ENCODE data around the gene ALOX15B. TPM values are rescaled to one million over a fixed set of nuclear protein-coding genes. Genes with fewer than 3 reads are reported as not detected.

ALOX15B gene
- total RNA-seq, 1 experiment from 2014 or later: 0.30 TPM

GRCh38 chr17:8066841-8067775 is 28.2 kb downstream of the ALOX15B start:
- CTCF ChIA-PET: no interaction called here
- BruUV-seq (replicated peaks): no TSS peak
- Histone ChIP-seq H2AFZ (ENCODE audit: low read depth, low read length, poor library complexity, severe bottlenecking) (no peak overlapping the region), H4K20me1 (ENCODE audit: insufficient read depth) (no peaks in the 10 kb centered on the region), H3K36me3 (ENCODE audit: control insufficient read depth in 1 of 2, insufficient read depth in 2 of 2, low read length in 2 of 2) (no peaks in the 10 kb centered on the region), H3K79me2 (ENCODE audit: insufficient read depth, low read length) (no peaks in the 10 kb centered on the region), H3K9me2 (ENCODE audit: insufficient read depth) (no peaks in the 10 kb centered on the region), H3K4me1 (ENCODE audit: control insufficient read depth in 1 of 2, insufficient read depth in 2 of 2, low read length in 2 of 2) (no peaks in the 10 kb centered on the region), H3K9ac (ENCODE audit: low read length) (no peak overlapping the region), H3K9me3 (ENCODE audit: control insufficient read depth in 1 of 2, insufficient read depth in 1 of 2, low read depth in 1 of 2, low read length in 2 of 2) (no peaks in the 10 kb centered on the region), H3K27me3 (ENCODE audit: insufficient read depth, low read length) (no peaks in the 10 kb centered on the region), H3K4me3 (replicated peaks in 1 of 2; ENCODE audit: low read depth in 1 of 2, low read length in 2 of 2) (no peak overlapping the region), H3K4me2 (ENCODE audit: low read length) (no peak overlapping the region), H3K27ac (ENCODE audit: low read depth, low read length) (no peak overlapping the region)
- RAD21 ChIA-PET (ENCODE audit: low non-redundant PET in 1 of 2, low total read pairs in 2 of 2, uncharacterized antibody in 2 of 2, unreplicated experiment in 2 of 2): no interaction called here
- POLR2A ChIA-PET: no interaction called here
- TF ChIP-seq, protein P1, sequence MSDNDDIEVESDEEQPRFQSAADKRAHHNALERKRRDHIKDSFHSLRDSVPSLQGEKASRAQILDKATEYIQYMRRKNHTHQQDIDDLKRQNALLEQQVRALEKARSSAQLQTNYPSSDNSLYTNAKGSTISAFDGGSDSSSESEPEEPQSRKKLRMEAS (IDR thresholded peaks at IDR 0.05): no peak
- TF ChIP-seq, protein P2, sequence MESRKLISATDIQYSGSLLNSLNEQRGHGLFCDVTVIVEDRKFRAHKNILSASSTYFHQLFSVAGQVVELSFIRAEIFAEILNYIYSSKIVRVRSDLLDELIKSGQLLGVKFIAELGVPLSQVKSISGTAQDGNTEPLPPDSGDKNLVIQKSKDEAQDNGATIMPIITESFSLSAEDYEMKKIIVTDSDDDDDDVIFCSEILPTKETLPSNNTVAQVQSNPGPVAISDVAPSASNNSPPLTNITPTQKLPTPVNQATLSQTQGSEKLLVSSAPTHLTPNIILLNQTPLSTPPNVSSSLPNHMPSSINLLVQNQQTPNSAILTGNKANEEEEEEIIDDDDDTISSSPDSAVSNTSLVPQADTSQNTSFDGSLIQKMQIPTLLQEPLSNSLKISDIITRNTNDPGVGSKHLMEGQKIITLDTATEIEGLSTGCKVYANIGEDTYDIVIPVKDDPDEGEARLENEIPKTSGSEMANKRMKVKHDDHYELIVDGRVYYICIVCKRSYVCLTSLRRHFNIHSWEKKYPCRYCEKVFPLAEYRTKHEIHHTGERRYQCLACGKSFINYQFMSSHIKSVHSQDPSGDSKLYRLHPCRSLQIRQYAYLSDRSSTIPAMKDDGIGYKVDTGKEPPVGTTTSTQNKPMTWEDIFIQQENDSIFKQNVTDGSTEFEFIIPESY (IDR thresholded peaks at IDR 0.05; ENCODE audit: extremely low read depth, insufficient replicate concordance, low read length): no peak
- TF ChIP-seq, protein P3, sequence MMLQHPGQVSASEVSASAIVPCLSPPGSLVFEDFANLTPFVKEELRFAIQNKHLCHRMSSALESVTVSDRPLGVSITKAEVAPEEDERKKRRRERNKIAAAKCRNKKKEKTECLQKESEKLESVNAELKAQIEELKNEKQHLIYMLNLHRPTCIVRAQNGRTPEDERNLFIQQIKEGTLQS (IDR thresholded peaks at IDR 0.05): no peak
- TF ChIP-seq, protein P4, sequence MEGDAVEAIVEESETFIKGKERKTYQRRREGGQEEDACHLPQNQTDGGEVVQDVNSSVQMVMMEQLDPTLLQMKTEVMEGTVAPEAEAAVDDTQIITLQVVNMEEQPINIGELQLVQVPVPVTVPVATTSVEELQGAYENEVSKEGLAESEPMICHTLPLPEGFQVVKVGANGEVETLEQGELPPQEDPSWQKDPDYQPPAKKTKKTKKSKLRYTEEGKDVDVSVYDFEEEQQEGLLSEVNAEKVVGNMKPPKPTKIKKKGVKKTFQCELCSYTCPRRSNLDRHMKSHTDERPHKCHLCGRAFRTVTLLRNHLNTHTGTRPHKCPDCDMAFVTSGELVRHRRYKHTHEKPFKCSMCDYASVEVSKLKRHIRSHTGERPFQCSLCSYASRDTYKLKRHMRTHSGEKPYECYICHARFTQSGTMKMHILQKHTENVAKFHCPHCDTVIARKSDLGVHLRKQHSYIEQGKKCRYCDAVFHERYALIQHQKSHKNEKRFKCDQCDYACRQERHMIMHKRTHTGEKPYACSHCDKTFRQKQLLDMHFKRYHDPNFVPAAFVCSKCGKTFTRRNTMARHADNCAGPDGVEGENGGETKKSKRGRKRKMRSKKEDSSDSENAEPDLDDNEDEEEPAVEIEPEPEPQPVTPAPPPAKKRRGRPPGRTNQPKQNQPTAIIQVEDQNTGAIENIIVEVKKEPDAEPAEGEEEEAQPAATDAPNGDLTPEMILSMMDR (IDR thresholded peaks at IDR 0.05 in 2 of 3, conservative IDR thresholded peaks at IDR 0.05 in 1 of 3; ENCODE audit: borderline replicate concordance in 1 of 3, insufficient read depth in 1 of 3, low read depth in 2 of 3, low read length in 2 of 3): no peak
- TF ChIP-seq JUND (IDR thresholded peaks at IDR 0.05): no peak
- TF ChIP-seq EGR1 (IDR thresholded peaks at IDR 0.05; ENCODE audit: low read depth): no peak
- no peak for TF ChIP-seq ZFX (IDR thresholded peaks at IDR 0.05)
- TF ChIP-seq FOSL1 (IDR thresholded peaks at IDR 0.05; ENCODE audit: low read depth): no peak
- TF ChIP-seq SIN3A (IDR thresholded peaks at IDR 0.05; ENCODE audit: low read depth): no peak
- TF ChIP-seq POLR2A (IDR thresholded peaks at IDR 0.05; ENCODE audit: borderline replicate concordance, extremely low read depth, insufficient read depth, insufficient read length): no peak
- TF ChIP-seq RAD21 (IDR thresholded peaks at IDR 0.05; ENCODE audit: low read depth): no peak
- no peak for TF ChIP-seq SRF (IDR thresholded peaks at IDR 0.05; ENCODE audit: low read depth)
- TF ChIP-seq ZNF274 (IDR thresholded peaks at IDR 0.05; ENCODE audit: low read depth, low read length): no peak
- no peak for TF ChIP-seq POLR2AphosphoS5 (IDR thresholded peaks at IDR 0.05; ENCODE audit: low read depth, low read length)
- TF ChIP-seq EZH2phosphoT487 (IDR thresholded peaks at IDR 0.05; ENCODE audit: borderline replicate concordance): no peak
- no peak for TF ChIP-seq SP1 (IDR thresholded peaks at IDR 0.05; ENCODE audit: low read depth)
- TF ChIP-seq, protein P5, sequence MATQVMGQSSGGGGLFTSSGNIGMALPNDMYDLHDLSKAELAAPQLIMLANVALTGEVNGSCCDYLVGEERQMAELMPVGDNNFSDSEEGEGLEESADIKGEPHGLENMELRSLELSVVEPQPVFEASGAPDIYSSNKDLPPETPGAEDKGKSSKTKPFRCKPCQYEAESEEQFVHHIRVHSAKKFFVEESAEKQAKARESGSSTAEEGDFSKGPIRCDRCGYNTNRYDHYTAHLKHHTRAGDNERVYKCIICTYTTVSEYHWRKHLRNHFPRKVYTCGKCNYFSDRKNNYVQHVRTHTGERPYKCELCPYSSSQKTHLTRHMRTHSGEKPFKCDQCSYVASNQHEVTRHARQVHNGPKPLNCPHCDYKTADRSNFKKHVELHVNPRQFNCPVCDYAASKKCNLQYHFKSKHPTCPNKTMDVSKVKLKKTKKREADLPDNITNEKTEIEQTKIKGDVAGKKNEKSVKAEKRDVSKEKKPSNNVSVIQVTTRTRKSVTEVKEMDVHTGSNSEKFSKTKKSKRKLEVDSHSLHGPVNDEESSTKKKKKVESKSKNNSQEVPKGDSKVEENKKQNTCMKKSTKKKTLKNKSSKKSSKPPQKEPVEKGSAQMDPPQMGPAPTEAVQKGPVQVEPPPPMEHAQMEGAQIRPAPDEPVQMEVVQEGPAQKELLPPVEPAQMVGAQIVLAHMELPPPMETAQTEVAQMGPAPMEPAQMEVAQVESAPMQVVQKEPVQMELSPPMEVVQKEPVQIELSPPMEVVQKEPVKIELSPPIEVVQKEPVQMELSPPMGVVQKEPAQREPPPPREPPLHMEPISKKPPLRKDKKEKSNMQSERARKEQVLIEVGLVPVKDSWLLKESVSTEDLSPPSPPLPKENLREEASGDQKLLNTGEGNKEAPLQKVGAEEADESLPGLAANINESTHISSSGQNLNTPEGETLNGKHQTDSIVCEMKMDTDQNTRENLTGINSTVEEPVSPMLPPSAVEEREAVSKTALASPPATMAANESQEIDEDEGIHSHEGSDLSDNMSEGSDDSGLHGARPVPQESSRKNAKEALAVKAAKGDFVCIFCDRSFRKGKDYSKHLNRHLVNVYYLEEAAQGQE (IDR thresholded peaks at IDR 0.05; ENCODE audit: low read depth): no peak
- no peak for TF ChIP-seq EZH2 (IDR thresholded peaks at IDR 0.05)
- ATAC-seq (no peak), DNase-seq (ENCODE audit: low read depth, low spot score) (no peak)
- intact Hi-C loops (cut with micrococcal nuclease): no loop called here

All from HCT116 (cell line).